Measurements from ENCODE around the gene MRPL32.

MRPL32 gene

GRCh38 chr7:42934291-42934690, 2.1 kb downstream of the MRPL32 start:
- no peak for TF ChIP-seq POLR2AphosphoS5 (IDR thresholded peaks at IDR 0.05; ENCODE audit: low read depth, low read length)
- TF ChIP-seq SIN3A (IDR thresholded peaks at IDR 0.05; ENCODE audit: borderline replicate concordance, insufficient read depth, low read length) = no peak
- TF ChIP-seq FOXP2 (optimal IDR thresholded peaks at IDR 0.05; ENCODE audit: borderline replicate concordance, extremely low read depth, extremely low read length, insufficient read depth) = no peak
- no peak for TF ChIP-seq REST (IDR thresholded peaks at IDR 0.05; ENCODE audit: insufficient read depth in 1 of 2, low read depth in 2 of 2, low read length in 2 of 2)
- TF ChIP-seq TAF1 (IDR thresholded peaks at IDR 0.05; ENCODE audit: borderline replicate concordance, insufficient read depth, low read length) = no peak

- TF ChIP-seq FOXP2 (optimal IDR thresholded peaks at IDR 0.05; ENCODE audit: borderline replicate concordance, extremely low read depth, extremely low read length, insufficient read depth) = no peak
- TF ChIP-seq REST (IDR thresholded peaks at IDR 0.05; ENCODE audit: insufficient read depth in 1 of 2, low read depth in 2 of 2, low read length in 2 of 2) = no peak
- no peak for TF ChIP-seq POLR2AphosphoS5 (IDR thresholded peaks at IDR 0.05; ENCODE audit: low read depth, low read length)
- no peak for TF ChIP-seq SIN3A (IDR thresholded peaks at IDR 0.05; ENCODE audit: borderline replicate concordance, insufficient read depth, low read length)
- TF ChIP-seq TAF1 (IDR thresholded peaks at IDR 0.05; ENCODE audit: borderline replicate concordance, insufficient read depth, low read length) = no peak
Measured at GRCh38 chr7:42935861-42936260, 3.7 kb downstream of the MRPL32 start.

GRCh38 chr7:42939457-42940240, 7.5 kb downstream of the MRPL32 start:
- TF ChIP-seq SIN3A (IDR thresholded peaks at IDR 0.05; ENCODE audit: borderline replicate concordance, insufficient read depth, low read length) = no peak
- no peak for TF ChIP-seq FOXP2 (optimal IDR thresholded peaks at IDR 0.05; ENCODE audit: borderline replicate concordance, extremely low read depth, extremely low read length, insufficient read depth)
- TF ChIP-seq TAF1 (IDR thresholded peaks at IDR 0.05; ENCODE audit: borderline replicate concordance, insufficient read depth, low read length) = no peak
- TF ChIP-seq REST (IDR thresholded peaks at IDR 0.05; ENCODE audit: insufficient read depth in 1 of 2, low read depth in 2 of 2, low read length in 2 of 2) = no peak
- TF ChIP-seq POLR2AphosphoS5 (IDR thresholded peaks at IDR 0.05; ENCODE audit: low read depth, low read length) = no peak

GRCh38 chr7:42940985-42941847, 9.0 kb downstream of the MRPL32 start:
- TF ChIP-seq TAF1 (IDR thresholded peaks at IDR 0.05; ENCODE audit: borderline replicate concordance, insufficient read depth, low read length) = no peak

GRCh38 chr7:42945821-42946626, 13.8 kb downstream of the MRPL32 start:
- no peak for TF ChIP-seq POLR2AphosphoS5 (IDR thresholded peaks at IDR 0.05; ENCODE audit: low read depth, low read length)
- TF ChIP-seq FOXP2 (optimal IDR thresholded peaks at IDR 0.05; ENCODE audit: borderline replicate concordance, extremely low read depth, extremely low read length, insufficient read depth) = no peak
- TF ChIP-seq TAF1 (IDR thresholded peaks at IDR 0.05; ENCODE audit: borderline replicate concordance, insufficient read depth, low read length) = no peak
- TF ChIP-seq SIN3A (IDR thresholded peaks at IDR 0.05; ENCODE audit: borderline replicate concordance, insufficient read depth, low read length) = no peak
- no peak for TF ChIP-seq REST (IDR thresholded peaks at IDR 0.05; ENCODE audit: insufficient read depth in 1 of 2, low read depth in 2 of 2, low read length in 2 of 2)
